Measurements from ENCODE around the gene TMX3. TPM values are rescaled to one million over a fixed set of nuclear protein-coding genes. Genes with fewer than 3 reads are reported as not detected.
A peak's percentile ranks its signal among the peaks of the same experiment; 100 is the strongest.

The TMX3 gene
- total RNA-seq, 1 experiment from 2014 or later: 37.4 TPM

GRCh38 chr18:68738564-68738963 is 23.7 kb upstream of the TMX3 start:
- ATAC-seq (no peak), DNase-seq (ENCODE audit: low read depth, low spot score) (no peak)
- TF ChIP-seq SIN3A (IDR thresholded peaks at IDR 0.05; ENCODE audit: borderline replicate concordance, insufficient read depth, low read depth, low read length): no peak
- no peak for TF ChIP-seq REST (IDR thresholded peaks at IDR 0.05; ENCODE audit: insufficient read depth in 1 of 2, low read depth in 2 of 2, low read length in 1 of 2)
- TF ChIP-seq POLR2AphosphoS5 (IDR thresholded peaks at IDR 0.05; ENCODE audit: low read depth, low read length): no peak
- no peak for TF ChIP-seq CTCF (IDR thresholded peaks at IDR 0.05)
- TF ChIP-seq TCF7L2 (IDR thresholded peaks at IDR 0.05; ENCODE audit: low read depth, low read length): no peak
- no peaks in the 10 kb centered on the region for H3K4me1 ChIP-seq (ENCODE audit: control insufficient read depth, insufficient read depth, low read length)
- intact Hi-C loops (cut with micrococcal nuclease; ENCODE audit: unreplicated experiment) (no loop called here), in situ Hi-C loops (cut with HindIII; ENCODE audit: low pct_unique_long_range_greater_than_20kb, low sequenced_read_pairs) (no loop called here)
- no peak overlapping the region for H3K4me3 ChIP-seq (ENCODE audit: low read depth in 2 of 2, low read length in 2 of 2)
- POLR2A ChIA-PET: no interaction called here
- BruUV-seq (replicated peaks): no TSS peak
- no peaks in the 10 kb centered on the region for H3K36me3 ChIP-seq (ENCODE audit: control insufficient read depth, insufficient read depth, low read length)
- no peaks in the 10 kb centered on the region for H3K9me3 ChIP-seq (ENCODE audit: control insufficient read depth, insufficient read depth, low read depth, low read length)
- H3K27me3 ChIP-seq (ENCODE audit: control insufficient read depth, insufficient read depth, low read length): no peaks in the 10 kb centered on the region
- CTCF ChIA-PET: no interaction called here
- no peak overlapping the region for H3K27ac ChIP-seq (ENCODE audit: low read length)

- TF ChIP-seq CTCF (IDR thresholded peaks at IDR 0.05) (peak; percentile 60; the same call in 1 of the 2 replicates), TCF7L2 (IDR thresholded peaks at IDR 0.05; ENCODE audit: low read depth, low read length) (no peak)
- no peaks in the 10 kb centered on the region for H3K27me3 ChIP-seq (ENCODE audit: control insufficient read depth, insufficient read depth, low read length)
- ATAC-seq: no peak
- H3K36me3 ChIP-seq (ENCODE audit: control insufficient read depth, insufficient read depth, low read length): no peaks in the 10 kb centered on the region
- no TSS peak for BruUV-seq (replicated peaks)
- ChIA-PET CTCF (no interaction called here), POLR2A (no interaction called here)
- H3K9me3 ChIP-seq (ENCODE audit: control insufficient read depth, insufficient read depth, low read depth, low read length): no peaks in the 10 kb centered on the region
- DNase-seq (ENCODE audit: low read depth, low spot score): peak; percentile 38
- H3K4me3 ChIP-seq (ENCODE audit: low read depth in 2 of 2, low read length in 2 of 2): no peak overlapping the region
- H3K4me1 ChIP-seq (ENCODE audit: control insufficient read depth, insufficient read depth, low read length): no peaks in the 10 kb centered on the region
- in situ Hi-C loops (cut with HindIII; ENCODE audit: low pct_unique_long_range_greater_than_20kb, low sequenced_read_pairs): no loop called here
- intact Hi-C loops (cut with micrococcal nuclease; ENCODE audit: unreplicated experiment): no loop called here
- H3K27ac ChIP-seq (ENCODE audit: low read length): no peak overlapping the region
These were observed 20.8 kb upstream of the TMX3 start for GRCh38 chr18:68735483-68736343.

Measured in Panc1 (cell line).